Stimulated activated CD4-positive, alpha-beta T cell treated with anti-CD3 and anti-CD28 coated beads, Interleukin-4, amount 100 ng/mL, for 24 hours (primary cell): ENCODE data around the gene PPP4R4.
"Not testable (repeated sequence)": the region's sequence is repeated elsewhere in the genome, so short reads cannot be mapped to it uniquely, and the experiment has no call there.

Source experiments
- DNase-seq: peaks from one replicate; pipeline ENCODE4 v3.0.0-alpha.2; 2020

PPP4R4 gene

GRCh38 chr14:94145902-94146527 is 28.1 kb upstream of the PPP4R4 start:
- no peak for DNase-seq

GRCh38 chr14:94152676-94153075 is 21.4 kb upstream of the PPP4R4 start:
- DNase-seq = no peak

GRCh38 chr14:94153750-94154342 is 20.3 kb upstream of the PPP4R4 start:
- DNase-seq = no peak

GRCh38 chr14:94156143-94156542 is 18.0 kb upstream of the PPP4R4 start:
- DNase-seq = not testable (repeated sequence)

GRCh38 chr14:94157197-94157596 is 16.9 kb upstream of the PPP4R4 start:
- no peak for DNase-seq

- DNase-seq = peak; percentile 41
Observed at GRCh38 chr14:94158239-94158883, 15.8 kb upstream of the PPP4R4 start.

- no peak for DNase-seq
Observed at GRCh38 chr14:94161058-94161457, 13.1 kb upstream of the PPP4R4 start.

- DNase-seq = no peak
Observed at GRCh38 chr14:94161981-94162380, 12.1 kb upstream of the PPP4R4 start.

- no peak for DNase-seq
Observed at GRCh38 chr14:94162466-94162865, 11.7 kb upstream of the PPP4R4 start.

GRCh38 chr14:94163796-94164195 is 10.3 kb upstream of the PPP4R4 start:
- DNase-seq = no peak

GRCh38 chr14:94164685-94165431 is 9.3 kb upstream of the PPP4R4 start:
- peak; percentile 47 for DNase-seq

GRCh38 chr14:94165744-94166143 is 8.4 kb upstream of the PPP4R4 start:
- no peak for DNase-seq

GRCh38 chr14:94170136-94170535 is 4.0 kb upstream of the PPP4R4 start:
- no peak for DNase-seq

- DNase-seq = no peak
Observed at GRCh38 chr14:94171208-94171607, 2.9 kb upstream of the PPP4R4 start.

- DNase-seq = no peak
Observed at GRCh38 chr14:94172545-94172944, 1.6 kb upstream of the PPP4R4 start.

- DNase-seq = no peak
Observed at GRCh38 chr14:94173471-94173884, 644 bp upstream of the PPP4R4 start.

- DNase-seq = no peak
Observed at GRCh38 chr14:94174604-94175010, 485 bp downstream of the PPP4R4 start.

GRCh38 chr14:94175011-94175745 is 1.1 kb downstream of the PPP4R4 start:
- DNase-seq = no peak

GRCh38 chr14:94175747-94176146 is 1.6 kb downstream of the PPP4R4 start:
- no peak for DNase-seq

GRCh38 chr14:94176808-94177207 is 2.7 kb downstream of the PPP4R4 start:
- no peak for DNase-seq

GRCh38 chr14:94177806-94178205 is 3.7 kb downstream of the PPP4R4 start:
- no peak for DNase-seq

GRCh38 chr14:94179244-94179643 is 5.1 kb downstream of the PPP4R4 start:
- no peak for DNase-seq

- no peak for DNase-seq
Observed at GRCh38 chr14:94180655-94181271, 6.6 kb downstream of the PPP4R4 start.
